Mammary microvascular endothelial cell (primary cell): ENCODE results near the gene KCNK15. TPM values are rescaled to one million over a fixed set of nuclear protein-coding genes. Genes with fewer than 3 reads are reported as not detected.

Experiments
- total RNA-seq: library from RNA; depleted of rRNA; stranded (reverse); fragments of >200 nt; gene quantifications from 2 replicates; pipeline ENCODE4 v1.2.3, GENCODE V29; 2015

KCNK15 gene
- not detected in 2 replicates for total RNA-seq

DNA sequence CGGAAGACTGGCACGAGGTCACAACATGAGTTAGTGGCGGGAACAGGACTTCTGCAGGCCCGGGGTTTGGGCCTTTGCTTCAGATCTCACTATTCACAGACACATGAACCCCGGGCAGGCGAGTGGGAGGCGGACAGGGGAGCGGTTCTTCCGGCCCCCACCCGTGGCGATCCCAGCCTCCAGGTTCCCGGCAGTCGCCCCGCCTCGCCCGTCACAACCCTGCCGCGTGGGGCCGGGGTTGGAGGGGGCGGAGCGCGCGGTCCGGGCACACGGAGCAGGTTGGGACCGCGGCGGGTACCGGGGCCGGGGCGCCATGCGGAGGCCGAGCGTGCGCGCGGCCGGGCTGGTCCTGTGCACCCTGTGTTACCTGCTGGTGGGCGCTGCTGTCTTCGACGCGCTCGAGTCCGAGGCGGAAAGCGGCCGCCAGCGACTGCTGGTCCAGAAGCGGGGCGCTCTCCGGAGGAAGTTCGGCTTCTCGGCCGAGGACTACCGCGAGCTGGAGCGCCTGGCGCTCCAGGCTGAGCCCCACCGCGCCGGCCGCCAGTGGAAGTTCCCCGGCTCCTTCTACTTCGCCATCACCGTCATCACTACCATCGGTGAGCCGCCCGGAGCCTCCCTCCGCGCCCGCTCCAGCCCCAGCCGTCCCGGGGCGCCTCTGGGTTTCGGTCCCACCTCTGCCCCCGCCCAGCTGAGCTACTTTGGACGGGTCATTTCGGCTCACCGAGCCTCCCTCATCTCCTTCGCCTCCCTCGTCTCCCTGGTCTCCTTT lies at the start of gene KCNK15:
TSS of gene KCNK15 (plus strand) at position 268 of the 769 bp plus-strand sequence. CDS start at position 314, 46 bp downstream.

DNA sequence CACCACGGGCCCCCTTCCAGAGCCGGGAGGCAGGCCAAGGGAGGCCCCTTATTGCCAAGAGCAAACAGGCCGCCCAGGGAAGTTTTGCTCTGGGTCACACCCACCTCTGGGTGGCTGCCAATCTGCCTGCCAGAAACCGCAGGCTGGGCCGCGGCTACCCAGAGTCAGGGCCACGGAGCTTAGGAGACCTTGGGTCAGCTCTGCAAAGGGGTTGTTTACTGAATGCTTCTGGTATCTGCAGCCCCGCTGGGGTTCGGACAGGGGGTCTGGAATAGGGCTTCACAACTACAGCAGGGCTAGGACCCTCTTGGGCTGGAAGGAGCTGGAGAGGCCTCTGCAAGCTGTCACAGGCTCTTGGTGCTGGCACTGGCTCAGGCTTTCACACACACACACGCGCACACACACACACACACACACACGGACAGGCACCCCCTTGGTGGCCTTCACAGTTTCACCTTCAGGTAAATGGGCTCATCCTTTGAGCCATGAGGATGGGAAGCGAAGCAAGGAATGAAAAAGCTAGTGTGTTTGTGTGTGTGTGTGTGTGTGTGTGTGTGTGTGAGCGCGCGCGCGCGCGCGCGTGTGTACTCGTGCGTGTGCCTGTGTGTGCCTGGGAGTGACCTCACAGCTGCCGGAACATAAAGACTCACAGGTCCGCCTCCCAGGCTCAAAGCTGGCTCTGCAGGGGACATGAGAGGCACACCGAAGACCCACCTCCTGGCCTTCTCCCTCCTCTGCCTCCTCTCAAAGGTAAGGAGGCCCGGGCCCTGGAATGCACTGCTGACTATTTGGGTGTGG lies 30.8 kb upstream of the KCNK15 start, which contains the start of gene CCN5:
TSS of gene CCN5 (plus strand) at position 669 of the 798 bp plus-strand sequence. CDS start at position 691, 22 bp downstream.

Other genes with a start within 250 kb of the KCNK15 start
- gene SERINC3, start 223.8 kb upstream of the KCNK15 start, total RNA-seq = 64.0 and 65.3 TPM in 2 replicates
- 174 and 179 TPM in 2 replicates for gene PKIG, start 163.3 kb upstream of the KCNK15 start, total RNA-seq
- gene ADA, start 94.2 kb upstream of the KCNK15 start, total RNA-seq = 16.1 TPM in 2 replicates
- not detected in 2 replicates for gene CCN5, start 30.5 kb upstream of the KCNK15 start, total RNA-seq
- not detected in 2 replicates for gene RIMS4, start 64.7 kb downstream of the KCNK15 start, total RNA-seq
- 145 and 156 TPM in 2 replicates for gene YWHAB, start 139.8 kb downstream of the KCNK15 start, total RNA-seq
- 1.6 and 3.4 TPM in 2 replicates for gene PABPC1L, start 164.2 kb downstream of the KCNK15 start, total RNA-seq
- gene TOMM34, start 214.5 kb downstream of the KCNK15 start, total RNA-seq = 56.7 and 64.9 TPM in 2 replicates
- 10.4 and 10.7 TPM in 2 replicates for gene STK4, start 220.6 kb downstream of the KCNK15 start, total RNA-seq